SK-N-SH treated with all-trans-retinoic acid at 6 μM for 48 hours (cell line): ENCODE data around the gene PGC.

Source experiments
- ATAC-seq: fragments of 200-7000 bp; cut with Tn5 transposase; 3 replicates; pipeline ENCODE4 v1.9.1; 2020; ENCODE audit warnings: mild to moderate bottlenecking, moderate library complexity
- ARNTL ChIP-seq: fragments of 450-650 bp; formaldehyde crosslinking; IDR thresholded peaks from 2 replicates; pipeline ENCODE4 v1.5.0; 2020; ENCODE audit warnings: low read depth, mild to moderate bottlenecking, moderate library complexity, borderline replicate concordance
- BACH2 ChIP-seq: fragments of 250-450 bp; sonication (Bioruptor Pico); IDR thresholded peaks from 2 replicates; pipeline ENCODE4 v1.9.0; 2021; ENCODE audit warnings: mild to moderate bottlenecking, borderline replicate concordance
- CREB5 ChIP-seq: fragments of 250-450 bp; sonication (Bioruptor Pico); IDR thresholded peaks from 2 replicates; pipeline ENCODE4 v1.5.1; 2020; ENCODE audit warnings: low read depth, mild to moderate bottlenecking, moderate library complexity
- CSDC2 ChIP-seq: fragments of 250-450 bp; sonication (Bioruptor Pico); IDR thresholded peaks from 2 replicates; pipeline ENCODE4 v1.5.0; 2020; ENCODE audit warnings: mild to moderate bottlenecking, moderate library complexity
- CSRNP3 ChIP-seq: fragments of 250-450 bp; sonication (Bioruptor Pico); IDR thresholded peaks from 2 replicates; pipeline ENCODE4 v1.5.1; 2021; ENCODE audit warnings: mild to moderate bottlenecking, moderate library complexity
- ESRRG ChIP-seq: fragments of 250-450 bp; sonication (Bioruptor Pico); IDR thresholded peaks from 2 replicates; pipeline ENCODE4 v1.6.1; 2021; ENCODE audit warnings: mild to moderate bottlenecking
- GLIS3 ChIP-seq: fragments of 250-450 bp; sonication (Bioruptor Pico); IDR thresholded peaks from 2 replicates; pipeline ENCODE4 v1.5.0; 2020; ENCODE audit warnings: mild to moderate bottlenecking, moderate library complexity
- ISL1 ChIP-seq: fragments of 250-450 bp; sonication (Bioruptor Pico); IDR thresholded peaks from 2 replicates; pipeline ENCODE4 v2.1.2; 2022; ENCODE audit warnings: mild to moderate bottlenecking, moderate library complexity
- OSR1 ChIP-seq: fragments of 250-450 bp; sonication (Bioruptor Pico); IDR thresholded peaks from 2 replicates; pipeline ENCODE4 v1.8.0; 2022; ENCODE audit warnings: moderate library complexity, mild to moderate bottlenecking, inconsistent platforms
- PATZ1 ChIP-seq: fragments of 250-450 bp; sonication (Bioruptor Pico); IDR thresholded peaks from 2 replicates; pipeline ENCODE4 v1.8.0; 2020; ENCODE audit warnings: mild to moderate bottlenecking, moderate library complexity, borderline replicate concordance
- POU6F1 ChIP-seq: fragments of 250-450 bp; sonication (Bioruptor Pico); IDR thresholded peaks from 2 replicates; pipeline ENCODE4 v1.8.0; 2021; ENCODE audit warnings: low read depth, mild to moderate bottlenecking, moderate library complexity, borderline replicate concordance
- PPARA ChIP-seq: fragments of 250-450 bp; sonication (Bioruptor Pico); IDR thresholded peaks from 2 replicates; pipeline ENCODE4 v1.5.0; 2020; ENCODE audit warnings: mild to moderate bottlenecking, borderline replicate concordance
- SNAI2 ChIP-seq: fragments of 250-450 bp; sonication (Bioruptor Pico); IDR thresholded peaks from 2 replicates; pipeline ENCODE4 v1.5.0; 2020; ENCODE audit warnings: mild to moderate bottlenecking, moderate library complexity
- TCF4 ChIP-seq: fragments of 250-450 bp; sonication (Bioruptor Pico); IDR thresholded peaks from 2 replicates; pipeline ENCODE4 v1.8.0; 2021; ENCODE audit warnings: mild to moderate bottlenecking, moderate library complexity, borderline replicate concordance
- TOX ChIP-seq: fragments of 250-450 bp; sonication (Bioruptor Pico); IDR thresholded peaks from 2 replicates; pipeline ENCODE4 v1.8.0; 2021; ENCODE audit warnings: mild to moderate bottlenecking, moderate library complexity, borderline replicate concordance
- TSHZ2 ChIP-seq: fragments of 250-450 bp; sonication (Bioruptor Pico); IDR thresholded peaks from 2 replicates; pipeline ENCODE4 v1.5.0; 2020; ENCODE audit warnings: mild to moderate bottlenecking, moderate library complexity
- ZC3H10 ChIP-seq: fragments of 250-450 bp; sonication (Bioruptor Pico); IDR thresholded peaks from 2 replicates; pipeline ENCODE4 v1.5.1; 2021; ENCODE audit warnings: mild to moderate bottlenecking, moderate library complexity
- ZFP3 ChIP-seq: fragments of 250-450 bp; sonication (Bioruptor Pico); IDR thresholded peaks from 2 replicates; pipeline ENCODE4 v1.5.0; 2020; ENCODE audit warnings: mild to moderate bottlenecking, moderate library complexity
- ZFP30 ChIP-seq: fragments of 450-650 bp; formaldehyde crosslinking; IDR thresholded peaks from 2 replicates; pipeline ENCODE4 v1.5.0; 2022; ENCODE audit warnings: mild to moderate bottlenecking, moderate library complexity
- ZNF565 ChIP-seq: fragments of 450-650 bp; formaldehyde crosslinking; conservative IDR thresholded peaks from 2 replicates; pipeline ENCODE4 v1.5.0; 2020; ENCODE audit warnings: low read depth, mild to moderate bottlenecking, moderate library complexity
- ZNF70 ChIP-seq: fragments of 450-650 bp; formaldehyde crosslinking; IDR thresholded peaks from 2 replicates; pipeline ENCODE4 v1.5.0; 2020; ENCODE audit warnings: mild to moderate bottlenecking, moderate library complexity

Gene PGC

GRCh38 chr6:41787219-41787917, 40.2 kb upstream of the PGC start, which contains the start of gene TOMM6:
TSS of gene TOMM6 (plus strand) at chr6:41787694. CDS start at chr6:41787698, 4 bp downstream.
- ATAC-seq, result peak; percentile 88
- TF ChIP-seq TCF4 (CRISPR knock-in tag) (no peak), POU6F1 (CRISPR knock-in tag) (no peak), TOX (CRISPR knock-in tag) (no peak), TSHZ2 (no peak), ARNTL (CRISPR knock-in tag) (no peak), ZC3H10 (CRISPR knock-in tag) (no peak), ISL1 (CRISPR knock-in tag) (no peak), ZNF70 (no peak), CSDC2 (CRISPR knock-in tag) (no peak), ZFP30 (no peak), GLIS3 (no peak), ZNF565 (CRISPR knock-in tag) (no peak), PATZ1 (no peak), BACH2 (CRISPR knock-in tag) (no peak), SNAI2 (CRISPR knock-in tag) (no peak)

GRCh38 chr6:41786451-41787218, 39.4 kb upstream of the PGC start:
- peak; percentile 91 for ATAC-seq
- TF ChIP-seq ARNTL (CRISPR knock-in tag) (no peak), GLIS3 (no peak), CSRNP3 (no peak), PPARA (CRISPR knock-in tag) (no peak), ESRRG (no peak), TOX (CRISPR knock-in tag) (no peak), ZFP3 (CRISPR knock-in tag) (no peak), ISL1 (CRISPR knock-in tag) (no peak), ZNF70 (no peak), SNAI2 (CRISPR knock-in tag) (no peak), OSR1 (CRISPR knock-in tag) (no peak), BACH2 (CRISPR knock-in tag) (no peak), CREB5 (CRISPR knock-in tag) (no peak), ZC3H10 (CRISPR knock-in tag) (no peak), ZNF565 (CRISPR knock-in tag) (no peak), CSDC2 (CRISPR knock-in tag) (no peak), PATZ1 (no peak), TSHZ2 (no peak), ZFP30 (no peak)
